ENCODE data around the gene PTPRM. TPM values are rescaled to one million over a fixed set of nuclear protein-coding genes. Genes with fewer than 3 reads are reported as not detected.

The PTPRM gene
- total RNA-seq, 1 experiment from 2014 or later = 6.2 TPM

GRCh38 chr18:8229787-8230186, 662.7 kb downstream of the PTPRM start:
- peaks cover 10 to 33% (median 14%) of the 10 kb centered on the region in 3 experiments for H3K36me3 Mint-ChIP-seq (ENCODE audit: insufficient read depth in 1 of 3, low read depth in 3 of 3)
- no CpG with 5 or more reads among the region's 3 CpGs for WGBS (ENCODE audit: extremely low coverage, insufficient read length, low lambda C conversion rate)
- no peak for TF ChIP-seq CTCF (conservative IDR thresholded peaks at IDR 0.05)

More at GRCh38 chr18:8229787-8230186, 662.7 kb downstream of the PTPRM start:
- no peak overlapping the region for H3T11ph ChIP-seq (ENCODE audit: low read length)
- H3K56ac ChIP-seq (ENCODE audit: insufficient read length, low read depth, low read length) = no peak overlapping the region
- no peak overlapping the region for H3K4me3 Mint-ChIP-seq
- H2AK5ac ChIP-seq (ENCODE audit: insufficient read length, low read length) = no peak overlapping the region
- H2BK15ac ChIP-seq (ENCODE audit: low read depth, low read length) = no peak overlapping the region
- H4K91ac ChIP-seq (ENCODE audit: insufficient read length, low read depth, low read length) = no peak overlapping the region
- H3K4me2 ChIP-seq (ENCODE audit: insufficient read depth, insufficient read length, low read length) = no peak overlapping the region
- no peak overlapping the region for H3K27ac ChIP-seq (ENCODE audit: insufficient read length, low read depth, low read length)
- no peak overlapping the region for H3K9ac ChIP-seq (ENCODE audit: extremely low read depth, insufficient read length, low read length)
- H2BK20ac ChIP-seq (ENCODE audit: low read depth, low read length, poor library complexity, severe bottlenecking) = no peak overlapping the region
- no peaks in the 10 kb centered on the region for H3K79me1 ChIP-seq (ENCODE audit: insufficient read depth, low read depth, low read length, poor library complexity, severe bottlenecking)
- no peak overlapping the region for H4K5ac ChIP-seq (ENCODE audit: insufficient read length, low read depth, low read length)
- H3K18ac ChIP-seq (ENCODE audit: insufficient read length, low read depth, low read length) = no peak overlapping the region
- no peaks in the 10 kb centered on the region for H3K4me1 ChIP-seq (ENCODE audit: insufficient read depth, low read length)
- H3K14ac ChIP-seq (ENCODE audit: insufficient read depth, low read length) = no peak overlapping the region
- peaks cover 25 to 27% of the 10 kb centered on the region in 2 experiments for H3K9me3 Mint-ChIP-seq
- peaks cover 10% of the 10 kb centered on the region in 2 experiments for H3K4me1 Mint-ChIP-seq
- DNase-seq = no peak
- H3K27ac Mint-ChIP-seq = no peak overlapping the region
- no peak overlapping the region for H2BK120ac ChIP-seq (ENCODE audit: low read depth, low read length, poor library complexity, severe bottlenecking)
- no peak overlapping the region for H2BK5ac ChIP-seq (ENCODE audit: insufficient read length, low read length)
- H2AFZ ChIP-seq (ENCODE audit: low read length) = no peak overlapping the region
- no peaks in the 10 kb centered on the region for H3K27me3 Mint-ChIP-seq (ENCODE audit: low read depth)
- no peak overlapping the region for H3K4ac ChIP-seq (ENCODE audit: low read depth, low read length)
- H3K27me3 ChIP-seq (ENCODE audit: insufficient read depth, low read length) = no peaks in the 10 kb centered on the region
- peaks cover 5% of the 10 kb centered on the region for H3K9me3 ChIP-seq (ENCODE audit: control insufficient read depth, low read depth, low read length)
- H3K23ac ChIP-seq (ENCODE audit: insufficient read length, low read depth, low read length) = no peak overlapping the region
- no peaks in the 10 kb centered on the region for H4K20me1 ChIP-seq (ENCODE audit: control insufficient read depth, insufficient read depth, insufficient read length)
- no peaks in the 10 kb centered on the region for H3K79me2 ChIP-seq (ENCODE audit: insufficient read depth, low read length)
- no peak overlapping the region for H2BK12ac ChIP-seq (ENCODE audit: insufficient read length, low read depth, low read length)
- no peaks in the 10 kb centered on the region for H3K23me2 ChIP-seq (ENCODE audit: insufficient read length, low read depth, low read length, poor library complexity, severe bottlenecking)
- H4K8ac ChIP-seq (replicated peaks; ENCODE audit: insufficient read length, low read depth, low read length) = no peak overlapping the region
